ENCODE data around the gene KRT36.

Gene KRT36

DNA sequence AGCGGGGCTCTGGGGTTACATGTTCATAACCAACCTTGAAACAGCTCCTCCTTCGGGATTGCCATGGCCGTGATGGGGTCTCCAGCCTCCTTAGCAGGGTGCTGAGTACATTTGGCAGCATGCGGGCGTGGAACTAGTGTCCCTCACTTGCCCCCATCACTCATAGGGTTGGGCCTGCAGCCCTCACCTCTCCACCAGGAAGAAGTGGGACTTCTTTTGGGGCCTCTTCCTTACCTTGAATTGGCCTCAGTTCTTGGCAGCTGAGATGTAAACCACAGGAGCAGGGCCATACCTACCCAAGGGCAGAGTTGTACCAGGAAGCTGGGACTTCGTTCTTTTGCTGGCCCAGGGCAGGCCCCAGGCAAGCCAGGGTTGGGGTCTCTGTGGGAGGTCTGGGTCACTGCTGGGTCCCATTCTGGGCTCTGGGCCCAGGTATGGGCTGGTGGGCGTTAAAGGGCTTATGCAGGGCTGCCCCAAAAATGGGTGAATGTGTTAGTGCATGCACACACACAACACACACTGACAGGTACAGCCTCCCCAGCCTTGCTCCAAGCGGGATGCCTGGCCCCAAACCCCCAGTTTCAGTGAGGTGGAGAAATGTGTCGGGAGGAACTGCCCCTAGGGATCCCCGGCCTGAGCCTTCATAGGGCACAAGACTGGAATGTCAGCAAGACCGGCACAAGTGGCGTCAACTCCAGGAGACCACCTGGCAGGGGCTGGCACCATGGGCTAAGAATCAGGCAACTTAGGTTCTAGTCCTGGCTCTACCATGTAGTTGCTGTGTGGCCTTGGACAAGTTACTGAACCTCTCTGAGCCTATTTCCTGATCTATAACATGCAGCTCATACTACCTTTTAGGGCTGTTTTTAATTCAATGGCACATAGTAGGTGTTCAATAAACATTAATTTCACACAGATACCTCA lies 32.9 kb upstream of the KRT36 start:
- DNase-seq (ENCODE audit: extremely low read depth in 1 of 2, low read depth in 1 of 2): no peak

GRCh38 chr17:41521574-41522261 lies 32.0 kb upstream of the KRT36 start:
- DNase-seq (ENCODE audit: extremely low read depth in 1 of 2, low read depth in 1 of 2): no peak

GRCh38 chr17:41520821-41521521 lies 31.3 kb upstream of the KRT36 start:
- no peak for DNase-seq (ENCODE audit: extremely low read depth in 1 of 2, low read depth in 1 of 2)

GRCh38 chr17:41519501-41520224 lies 30.0 kb upstream of the KRT36 start:
- no peak for DNase-seq (ENCODE audit: extremely low read depth in 1 of 2, low read depth in 1 of 2)

GRCh38 chr17:41518789-41519449 lies 29.2 kb upstream of the KRT36 start, which contains the start of gene KRT15:
TSS of gene KRT15 (minus strand) at chr17:41518890. CDS start at chr17:41518827, 63 bp downstream.
- no peak for DNase-seq (ENCODE audit: extremely low read depth in 1 of 2, low read depth in 1 of 2)

DNA sequence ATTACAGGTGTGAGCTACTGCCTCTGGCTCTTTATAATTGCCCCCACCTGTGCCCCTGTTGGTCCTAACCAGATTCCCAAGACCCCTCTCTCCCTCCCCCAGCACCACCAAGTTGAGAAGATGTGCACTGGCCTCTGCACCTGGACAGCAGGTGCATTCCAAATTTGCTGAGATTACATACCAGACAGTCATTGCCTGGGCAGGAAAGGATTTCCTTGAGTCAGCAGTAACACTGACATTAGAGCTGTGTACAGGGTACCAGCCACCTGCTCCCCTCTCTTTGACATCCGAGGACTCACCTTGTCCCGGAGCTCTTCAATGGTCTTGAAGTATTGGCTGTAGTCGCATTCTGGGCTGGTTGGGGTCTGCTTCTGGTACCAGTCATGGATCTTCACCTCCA lies 28.3 kb upstream of the KRT36 start:
- no peak for DNase-seq (ENCODE audit: extremely low read depth in 1 of 2, low read depth in 1 of 2)

DNA sequence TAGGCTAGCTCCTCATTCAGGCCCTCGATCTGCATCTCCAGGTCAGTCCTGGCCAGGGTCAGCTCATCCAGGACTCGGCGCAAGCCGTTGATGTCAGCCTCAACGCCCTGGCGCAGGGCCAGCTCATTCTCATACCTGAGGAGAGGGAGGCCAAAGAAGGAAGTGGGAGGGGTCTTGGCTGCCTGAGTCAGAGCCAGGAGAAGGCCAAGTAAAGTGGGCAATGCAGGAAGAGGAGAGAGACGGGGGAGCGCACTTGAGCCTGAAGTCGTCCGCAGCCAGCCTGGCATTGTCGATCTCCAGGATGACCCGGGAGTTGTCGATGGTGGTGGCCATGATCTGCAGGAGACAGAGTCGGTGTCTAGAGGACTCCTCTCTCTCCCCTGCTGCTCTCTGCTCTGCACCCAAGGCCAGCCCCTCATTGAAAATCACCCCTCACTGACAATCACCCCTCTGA lies 27.1 kb upstream of the KRT36 start:
- no peak for DNase-seq (ENCODE audit: extremely low read depth in 1 of 2, low read depth in 1 of 2)

- DNase-seq (ENCODE audit: extremely low read depth in 1 of 2, low read depth in 1 of 2): no peak
Measured at GRCh38 chr17:41516147-41516829, 26.6 kb upstream of the KRT36 start.

- no peak for DNase-seq (ENCODE audit: extremely low read depth in 1 of 2, low read depth in 1 of 2)
Measured at GRCh38 chr17:41513168-41513547, 23.4 kb upstream of the KRT36 start.

DNA sequence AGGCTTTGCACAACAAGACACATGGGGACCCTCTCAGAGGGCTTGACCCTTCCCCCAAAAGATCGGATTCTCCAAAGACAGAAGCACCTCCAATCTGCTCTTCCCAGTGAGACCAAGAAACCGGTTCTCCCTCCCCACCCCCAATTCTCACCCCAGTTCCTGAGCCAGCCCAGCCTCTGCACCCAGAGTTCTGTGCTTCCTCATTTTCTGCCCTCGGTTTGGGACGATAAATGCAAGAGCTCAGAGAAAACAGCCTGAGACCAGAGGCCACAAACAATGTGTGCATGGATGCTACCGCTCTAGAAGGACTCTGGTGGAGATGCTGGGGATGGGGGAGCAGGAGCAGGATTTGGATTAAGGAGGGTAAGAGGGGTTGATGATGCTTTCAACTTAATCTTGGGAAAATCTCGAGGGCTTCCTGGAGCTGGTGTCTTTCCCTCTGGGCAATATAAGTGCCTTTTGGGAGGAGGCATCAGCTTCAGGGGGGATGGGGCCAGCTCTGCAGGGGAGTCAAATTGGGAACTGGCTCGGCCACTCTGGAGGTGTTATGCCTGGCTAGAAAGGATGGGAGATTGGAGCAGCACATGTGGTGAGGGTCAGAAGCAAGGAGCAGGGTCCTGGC lies 22.9 kb upstream of the KRT36 start:
- DNase-seq (ENCODE audit: extremely low read depth in 1 of 2, low read depth in 1 of 2): no peak

DNA sequence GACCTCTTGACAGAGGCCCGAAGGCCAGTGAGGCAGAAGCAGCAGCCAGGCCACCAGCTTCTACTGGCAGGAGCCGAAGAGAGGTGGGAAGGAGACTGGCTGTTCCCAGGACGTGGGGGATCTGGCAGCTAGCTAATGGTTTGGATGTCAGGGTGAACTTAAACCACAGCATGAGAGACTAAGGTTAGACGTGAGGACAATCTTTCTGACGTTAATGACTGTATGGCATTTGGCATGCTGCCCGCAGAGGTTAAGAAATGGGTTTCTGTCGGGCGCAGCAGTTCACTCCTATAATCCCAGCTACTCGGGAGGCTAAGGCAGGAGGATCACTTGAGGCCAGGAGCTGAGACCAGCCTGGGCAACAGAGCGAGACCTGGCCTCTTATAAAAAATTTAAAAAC lies 22.0 kb upstream of the KRT36 start:
- DNase-seq (ENCODE audit: extremely low read depth in 1 of 2, low read depth in 1 of 2): no peak

DNA sequence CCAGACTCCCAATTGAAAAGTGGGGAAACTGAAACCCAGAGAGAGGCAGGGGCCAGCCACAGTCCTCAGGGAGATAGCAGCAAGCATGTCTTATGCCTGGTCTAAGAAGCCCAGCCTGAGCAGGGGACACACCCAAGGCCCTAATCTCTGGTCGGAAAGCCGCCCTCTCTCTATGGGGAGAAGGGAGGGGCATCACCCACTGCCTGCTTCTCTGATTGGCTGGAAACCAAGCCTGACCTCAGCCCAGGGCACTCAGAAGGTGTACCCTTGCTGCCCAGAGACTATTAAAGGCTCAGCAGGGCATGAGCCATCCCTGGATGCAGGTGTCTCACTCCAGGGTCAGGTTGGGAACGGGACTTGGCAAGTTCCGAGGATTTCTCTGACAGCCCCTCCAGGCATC lies 21.4 kb upstream of the KRT36 start:
- no peak for DNase-seq (ENCODE audit: extremely low read depth in 1 of 2, low read depth in 1 of 2)

- DNase-seq (ENCODE audit: extremely low read depth in 1 of 2, low read depth in 1 of 2): no peak
Measured at GRCh38 chr17:41510251-41511065, 20.7 kb upstream of the KRT36 start.

GRCh38 chr17:41507315-41507880 lies 17.7 kb upstream of the KRT36 start:
- no peak for DNase-seq (ENCODE audit: extremely low read depth in 1 of 2, low read depth in 1 of 2)

DNA sequence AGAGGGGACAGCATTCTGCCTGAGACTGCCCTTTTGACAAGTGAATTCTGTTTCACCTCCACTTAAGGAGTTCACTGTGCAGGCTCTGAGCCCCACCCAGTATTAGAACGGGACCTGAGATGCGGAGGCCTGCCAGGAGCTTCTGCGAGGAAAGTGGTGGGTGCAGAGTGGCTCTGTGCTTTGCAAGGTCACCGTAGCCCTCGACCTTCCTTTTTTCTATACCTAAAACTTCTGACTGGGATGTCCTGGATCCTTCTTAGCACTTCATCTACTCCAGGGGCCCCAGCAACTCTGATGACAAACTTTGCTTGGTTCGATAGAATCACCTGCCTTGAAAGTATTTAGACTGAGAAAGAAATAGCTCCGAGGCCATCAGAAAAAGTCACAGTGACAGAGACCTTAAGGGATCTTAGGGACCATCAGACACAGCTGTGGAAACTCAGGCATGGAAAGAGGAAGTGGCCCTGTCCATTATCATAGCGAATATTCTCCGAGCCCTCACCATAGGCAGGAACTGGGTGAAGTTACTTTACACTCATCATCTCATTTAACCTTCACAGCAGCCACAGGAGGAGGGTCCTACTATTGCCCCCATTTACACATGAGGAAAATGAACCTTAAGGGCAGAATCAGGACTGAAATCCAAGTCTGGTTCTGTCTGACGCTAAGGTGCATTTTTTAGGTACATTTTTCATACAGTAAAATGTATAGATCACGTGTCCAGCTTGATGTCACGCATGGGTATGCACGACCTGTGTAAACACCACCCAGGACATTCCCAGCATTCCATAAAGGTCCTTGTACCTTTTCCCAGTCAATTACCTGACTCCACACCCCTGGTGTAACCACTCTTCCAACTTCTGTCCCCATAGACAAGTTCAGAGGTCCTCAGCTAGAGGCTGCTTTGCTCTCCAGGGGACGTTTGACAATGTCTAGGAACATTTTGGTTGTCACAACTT lies 16.4 kb upstream of the KRT36 start:
- DNase-seq (ENCODE audit: extremely low read depth in 1 of 2, low read depth in 1 of 2): no peak

- no peak for DNase-seq (ENCODE audit: extremely low read depth in 1 of 2, low read depth in 1 of 2)
Measured at GRCh38 chr17:41505007-41505808, 15.5 kb upstream of the KRT36 start, which contains the start of gene KRT13. TSS of gene KRT13 (minus strand) at chr17:41505612. CDS start at chr17:41505550, 62 bp downstream.

All from activated CD8-positive, alpha-beta memory T cell treated with anti-CD3 and anti-CD28 coated beads for 1 hour (primary cell).